SK-N-SH treated with all-trans-retinoic acid at 6 μM for 48 hours (cell line): ENCODE measurements around the gene TNFRSF1A.

ENCODE experiments used
- GLIS3 ChIP-seq: fragments of 250-450 bp; sonication (Bioruptor Pico); IDR thresholded peaks from 2 replicates; pipeline ENCODE4 v1.5.0; 2020; ENCODE audit warnings: mild to moderate bottlenecking, moderate library complexity
- TF ChIP-seq, protein P1 (sequence below): fragments of 250-450 bp; sonication (Bioruptor Pico); IDR thresholded peaks from 2 replicates; pipeline ENCODE4 v1.8.0; 2020; ENCODE audit warnings: mild to moderate bottlenecking, moderate library complexity, borderline replicate concordance

DNA sequence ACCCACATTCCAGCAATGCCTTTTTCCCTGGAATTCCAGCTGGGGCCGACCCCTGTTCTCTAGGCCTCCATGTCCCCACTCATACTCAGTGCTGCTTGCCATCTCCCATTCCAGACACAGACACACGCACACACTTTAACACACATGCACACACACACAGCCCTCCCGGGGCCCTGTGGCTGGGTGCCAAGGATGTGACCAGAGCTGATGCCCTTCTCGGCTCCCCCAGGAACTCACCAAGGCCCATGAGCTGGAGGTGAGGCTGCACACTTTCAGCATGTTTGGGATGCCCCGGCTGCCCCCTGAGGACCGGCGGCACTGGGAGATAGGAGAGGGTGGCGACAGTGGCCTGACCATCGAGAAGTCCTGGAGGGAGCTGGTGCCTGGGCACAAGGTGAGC, 27.1 kb downstream of the TNFRSF1A start:
- TF ChIP-seq, protein P1, sequence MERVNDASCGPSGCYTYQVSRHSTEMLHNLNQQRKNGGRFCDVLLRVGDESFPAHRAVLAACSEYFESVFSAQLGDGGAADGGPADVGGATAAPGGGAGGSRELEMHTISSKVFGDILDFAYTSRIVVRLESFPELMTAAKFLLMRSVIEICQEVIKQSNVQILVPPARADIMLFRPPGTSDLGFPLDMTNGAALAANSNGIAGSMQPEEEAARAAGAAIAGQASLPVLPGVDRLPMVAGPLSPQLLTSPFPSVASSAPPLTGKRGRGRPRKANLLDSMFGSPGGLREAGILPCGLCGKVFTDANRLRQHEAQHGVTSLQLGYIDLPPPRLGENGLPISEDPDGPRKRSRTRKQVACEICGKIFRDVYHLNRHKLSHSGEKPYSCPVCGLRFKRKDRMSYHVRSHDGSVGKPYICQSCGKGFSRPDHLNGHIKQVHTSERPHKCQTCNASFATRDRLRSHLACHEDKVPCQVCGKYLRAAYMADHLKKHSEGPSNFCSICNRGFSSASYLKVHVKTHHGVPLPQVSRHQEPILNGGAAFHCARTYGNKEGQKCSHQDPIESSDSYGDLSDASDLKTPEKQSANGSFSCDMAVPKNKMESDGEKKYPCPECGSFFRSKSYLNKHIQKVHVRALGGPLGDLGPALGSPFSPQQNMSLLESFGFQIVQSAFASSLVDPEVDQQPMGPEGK (CRISPR knock-in tag) = no peak
- TF ChIP-seq GLIS3 (CRISPR knock-in tag) = no peak
